Measurements from ENCODE around the gene SOWAHD.
"Not testable (repeated sequence)": the region's sequence is repeated elsewhere in the genome, so short reads cannot be mapped to it uniquely, and the experiment has no call there.

SOWAHD gene

DNA sequence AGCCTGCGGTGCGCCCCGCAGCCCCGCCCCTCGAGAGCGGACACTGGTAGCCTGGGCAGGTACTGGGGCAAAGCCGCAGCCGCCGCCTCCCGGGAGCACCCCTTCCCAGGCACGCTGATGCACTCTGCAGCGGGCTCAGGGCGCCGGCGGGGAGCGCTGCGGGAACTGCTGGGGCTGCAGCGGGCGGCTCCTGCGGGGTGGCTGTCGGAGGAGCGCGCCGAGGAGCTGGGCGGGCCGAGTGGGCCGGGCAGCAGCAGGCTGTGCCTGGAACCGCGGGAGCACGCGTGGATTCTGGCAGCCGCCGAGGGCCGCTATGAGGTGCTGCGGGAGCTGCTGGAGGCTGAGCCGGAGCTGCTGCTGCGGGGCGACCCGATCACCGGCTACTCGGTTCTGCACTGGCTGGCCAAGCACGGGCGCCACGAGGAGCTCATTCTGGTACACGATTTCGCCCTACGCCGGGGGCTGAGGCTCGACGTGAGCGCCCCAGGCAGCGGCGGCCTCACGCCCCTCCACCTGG is 401 bp downstream of the SOWAHD start:
- DNase-seq (ENCODE audit: low read depth in 3 of 3): no peak

DNA sequence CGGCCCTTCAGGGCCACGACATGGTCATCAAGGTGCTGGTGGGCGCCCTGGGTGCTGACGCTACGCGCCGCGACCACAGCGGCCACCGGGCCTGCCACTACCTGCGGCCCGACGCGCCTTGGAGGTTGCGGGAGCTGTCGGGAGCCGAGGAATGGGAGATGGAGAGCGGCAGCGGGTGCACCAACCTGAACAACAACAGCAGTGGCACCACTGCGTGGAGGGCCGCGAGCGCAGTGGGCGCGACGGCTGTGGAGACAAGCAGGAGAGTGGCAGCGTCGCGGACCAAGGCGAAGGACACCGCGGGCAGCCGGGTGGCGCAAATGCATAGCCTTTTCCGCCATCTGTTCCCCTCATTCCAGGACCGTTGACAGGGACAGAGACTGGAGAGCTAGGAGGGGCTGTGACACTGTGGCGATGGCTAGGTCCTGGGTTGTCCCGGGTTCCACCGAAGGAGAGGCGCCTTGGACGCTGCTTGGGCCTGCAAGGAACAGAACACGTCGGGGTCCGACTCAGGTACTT is 919 bp downstream of the SOWAHD start:
- DNase-seq (ENCODE audit: low read depth in 3 of 3): no peak

DNA sequence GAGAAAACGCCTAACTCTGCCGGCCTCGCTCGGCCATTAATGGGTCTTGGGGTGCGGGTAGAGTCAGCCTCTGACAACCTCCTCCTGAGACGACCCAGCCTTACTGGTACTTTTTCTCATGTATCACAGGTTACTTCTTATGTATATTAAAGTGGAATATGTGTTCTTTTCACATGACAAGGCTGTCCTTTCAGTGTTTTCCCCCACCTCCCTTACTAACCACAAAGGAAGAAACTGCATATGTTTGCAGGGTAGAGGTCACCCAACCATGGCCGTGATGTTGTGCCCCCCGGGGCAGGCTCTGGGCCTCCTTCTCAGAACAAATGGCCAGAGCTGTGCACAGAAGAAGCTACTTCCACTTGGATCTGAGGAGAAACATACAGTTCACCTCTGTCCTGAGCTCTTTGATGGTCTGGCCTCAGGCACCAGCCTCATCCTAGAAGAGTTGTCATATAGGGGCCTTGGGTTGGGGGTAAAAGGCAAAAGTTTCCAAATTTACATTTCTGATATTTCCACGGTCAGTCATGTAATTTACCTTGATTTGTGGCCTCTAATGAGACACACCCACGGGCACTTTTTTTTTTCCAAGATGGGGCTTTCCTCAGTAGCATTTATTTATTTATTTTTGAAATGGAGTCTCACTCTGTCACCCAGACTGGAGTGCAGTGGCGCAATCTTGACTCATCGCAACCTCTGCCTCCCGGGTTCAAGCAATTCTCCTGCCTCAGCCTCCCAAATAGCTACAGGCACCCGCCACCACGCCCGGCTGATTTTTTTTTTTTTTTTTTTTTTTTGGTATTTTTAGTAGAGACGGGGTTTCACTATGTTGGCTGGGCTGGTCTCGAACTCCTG is 1.9 kb downstream of the SOWAHD start:
- DNase-seq (ENCODE audit: low read depth in 3 of 3): no peak

DNA sequence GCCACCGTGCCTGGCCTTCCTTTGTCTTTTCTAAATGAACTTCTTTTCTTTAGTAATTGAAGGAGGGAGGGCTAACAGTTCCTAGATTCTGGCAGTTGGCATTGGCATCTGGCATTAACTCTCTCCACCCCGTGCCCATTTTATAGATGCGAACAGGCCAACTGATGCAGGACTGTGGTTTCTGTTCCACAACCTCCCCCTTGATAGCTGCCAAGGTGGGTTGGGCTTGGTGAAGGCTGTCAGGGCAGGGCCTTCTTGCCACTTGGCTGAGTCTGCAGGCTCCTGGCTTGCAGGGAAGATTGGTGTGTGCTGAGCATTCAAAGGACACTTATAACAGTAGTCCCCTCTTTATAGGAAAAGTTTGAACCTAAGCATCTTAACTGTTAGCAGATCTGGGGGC is 4.3 kb downstream of the SOWAHD start:
- DNase-seq (ENCODE audit: low read depth in 3 of 3): no peak

DNA sequence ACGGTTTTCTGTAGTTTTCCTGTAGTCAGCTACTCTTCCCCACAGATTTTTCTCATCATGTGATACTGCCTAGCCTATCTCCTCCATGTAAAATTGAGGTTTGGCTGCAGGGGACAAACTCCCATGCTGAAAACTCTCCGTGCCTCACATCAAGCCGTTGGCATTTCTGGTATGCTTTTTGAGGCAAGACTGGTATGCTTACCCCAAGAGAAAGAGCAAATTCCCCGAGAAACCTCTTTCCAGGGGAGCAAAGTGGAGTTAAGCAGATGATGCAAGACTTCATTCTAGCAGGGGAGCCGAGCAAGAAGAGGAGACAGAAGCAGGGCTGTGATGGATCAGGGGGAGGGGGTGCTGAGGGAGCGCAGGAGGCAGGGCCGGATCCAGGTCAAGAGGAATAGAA is 4.8 kb downstream of the SOWAHD start:
- DNase-seq (ENCODE audit: low read depth in 3 of 3): no peak

DNA sequence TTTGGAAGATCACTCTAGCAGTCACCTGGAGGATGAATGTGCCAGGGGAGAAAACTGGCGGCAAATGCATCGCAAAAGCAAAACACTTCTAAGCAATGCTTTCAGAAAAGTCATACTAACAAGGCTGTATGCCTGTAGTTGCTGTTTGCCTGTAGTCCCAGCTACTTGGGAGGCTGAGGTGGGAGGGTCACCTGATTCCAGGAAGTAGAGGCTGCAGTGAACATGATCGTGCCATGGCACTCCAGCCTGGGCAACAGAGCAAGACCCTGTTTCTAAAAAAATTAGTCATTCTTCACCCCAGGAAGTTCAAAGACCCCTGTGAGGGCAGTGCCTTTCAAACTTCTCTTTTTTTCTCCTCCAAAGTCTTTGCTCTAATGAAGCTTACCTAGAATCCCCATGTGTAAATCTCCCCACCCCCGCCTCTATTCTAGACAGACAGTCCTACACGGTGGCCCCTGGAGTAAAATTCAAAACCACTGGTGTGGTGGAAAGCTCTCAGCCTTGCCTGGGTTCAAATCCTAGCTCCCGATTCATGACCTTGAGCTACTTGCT is 5.5 kb downstream of the SOWAHD start:
- no peak for DNase-seq (ENCODE audit: low read depth in 3 of 3)

DNA sequence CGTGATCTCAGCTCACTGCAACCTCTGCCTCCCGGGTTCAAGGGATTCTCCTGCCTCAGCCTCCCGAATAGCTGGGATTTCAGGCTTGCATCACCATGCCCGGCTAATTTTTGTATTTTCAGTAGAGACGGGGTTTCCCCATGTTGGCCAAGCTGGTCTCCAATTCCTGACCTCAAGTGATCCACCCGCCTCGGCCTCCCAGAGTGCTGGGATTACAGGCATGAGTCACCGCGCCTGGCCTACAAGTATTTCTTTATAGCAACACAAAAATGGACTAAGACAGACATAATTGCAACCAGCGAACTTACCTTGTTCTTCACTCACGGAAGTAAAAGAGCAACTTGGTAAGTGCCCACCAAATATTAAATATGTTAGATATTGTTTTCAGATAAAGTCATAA is 10.0 kb downstream of the SOWAHD start:
- DNase-seq (ENCODE audit: low read depth in 3 of 3): not testable (repeated sequence)

DNA sequence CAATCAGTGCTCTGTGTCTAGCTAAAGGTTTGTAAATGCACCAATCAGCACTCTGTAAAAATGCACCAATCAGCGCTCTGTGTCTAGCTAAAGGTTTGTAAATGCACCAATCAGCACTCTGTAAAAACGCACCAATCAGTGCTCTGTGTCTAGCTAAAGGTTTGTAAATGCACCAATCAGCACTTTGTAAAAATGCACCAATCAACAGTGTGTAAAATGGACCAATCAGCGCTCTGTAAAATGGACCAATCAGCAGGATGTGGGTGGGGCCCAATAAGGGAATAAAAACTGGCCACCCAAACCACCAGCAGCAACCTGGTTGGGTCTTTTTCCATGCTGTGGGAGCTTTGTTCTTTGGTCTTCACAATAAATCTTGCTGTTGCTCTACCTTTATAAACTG is 11.0 kb downstream of the SOWAHD start:
- not testable (repeated sequence) for DNase-seq (ENCODE audit: low read depth in 3 of 3)

DNA sequence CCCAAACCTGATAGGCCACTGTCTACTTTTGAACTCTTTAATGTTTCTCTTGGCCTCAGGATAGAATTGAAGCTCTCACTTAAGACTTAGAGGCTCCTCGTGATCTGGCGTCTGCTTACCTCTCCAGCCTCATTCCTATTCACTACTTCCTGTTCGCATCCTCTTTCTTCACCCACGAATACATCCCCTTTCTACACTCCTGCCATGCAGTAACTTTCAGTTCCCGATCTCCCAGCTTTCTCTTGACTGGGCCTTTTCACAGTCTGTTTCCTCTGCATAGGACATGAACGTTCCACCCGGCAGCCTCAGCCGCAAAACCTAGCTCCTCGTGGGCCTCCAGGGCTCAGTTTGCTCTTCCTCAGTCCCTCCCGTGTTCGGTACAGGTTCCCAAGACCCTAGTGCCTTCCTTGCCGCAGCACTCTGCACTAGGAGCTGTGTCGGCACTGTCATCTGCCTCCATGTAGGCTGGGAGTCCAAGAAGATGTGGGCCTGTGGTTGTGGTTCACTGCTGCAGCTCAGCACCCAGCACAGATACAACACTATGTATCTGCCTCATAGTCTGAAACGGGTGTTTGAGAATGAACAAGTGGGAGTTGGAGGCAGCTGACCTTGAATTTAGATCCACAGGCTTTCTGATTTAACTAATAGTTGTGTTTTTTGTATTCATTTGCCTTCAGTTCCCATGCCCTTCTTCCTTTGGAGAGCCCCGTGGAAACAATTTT is 17.3 kb downstream of the SOWAHD start:
- no peak for DNase-seq (ENCODE audit: low read depth in 3 of 3)

DNA sequence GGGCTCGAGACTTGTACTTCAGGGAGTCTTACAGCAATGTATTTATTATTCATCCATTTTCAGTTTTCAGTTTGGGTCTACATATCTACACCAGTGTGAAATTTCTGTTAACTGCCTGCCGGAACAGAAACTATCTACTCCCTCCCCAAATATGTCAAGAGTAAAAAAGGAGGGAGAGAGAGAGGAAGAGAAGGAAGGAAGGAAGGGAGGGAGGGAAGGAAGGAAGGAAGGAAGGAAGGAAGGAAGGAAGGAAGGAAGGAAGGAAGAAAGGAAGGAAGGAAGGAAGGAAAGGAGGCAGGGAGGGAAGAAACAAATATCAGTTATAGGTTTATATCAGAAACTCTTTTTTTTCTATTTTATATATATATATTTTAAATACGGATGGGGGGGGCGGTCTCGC is 20.4 kb downstream of the SOWAHD start:
- DNase-seq (ENCODE audit: low read depth in 3 of 3): no peak

DNA sequence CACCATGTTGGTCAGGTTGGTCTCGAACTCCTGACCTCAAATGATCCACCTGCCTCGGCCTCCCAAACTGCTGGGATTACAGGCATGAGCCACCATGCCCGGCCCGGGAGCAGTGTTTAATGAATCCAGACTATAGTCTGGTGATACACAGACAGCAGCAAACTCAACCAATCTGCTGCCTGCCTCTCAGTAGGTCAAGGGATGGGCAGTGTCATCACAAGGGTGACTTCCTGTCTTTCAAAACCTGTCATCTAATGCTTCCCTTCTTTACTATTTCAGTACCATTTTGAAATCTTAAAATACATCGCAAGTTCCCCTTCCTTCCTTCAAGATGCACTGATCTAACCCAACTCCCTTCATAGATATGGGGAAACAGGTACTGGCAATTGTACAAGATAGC is 24.6 kb downstream of the SOWAHD start:
- no peak for DNase-seq (ENCODE audit: low read depth in 3 of 3)

DNA sequence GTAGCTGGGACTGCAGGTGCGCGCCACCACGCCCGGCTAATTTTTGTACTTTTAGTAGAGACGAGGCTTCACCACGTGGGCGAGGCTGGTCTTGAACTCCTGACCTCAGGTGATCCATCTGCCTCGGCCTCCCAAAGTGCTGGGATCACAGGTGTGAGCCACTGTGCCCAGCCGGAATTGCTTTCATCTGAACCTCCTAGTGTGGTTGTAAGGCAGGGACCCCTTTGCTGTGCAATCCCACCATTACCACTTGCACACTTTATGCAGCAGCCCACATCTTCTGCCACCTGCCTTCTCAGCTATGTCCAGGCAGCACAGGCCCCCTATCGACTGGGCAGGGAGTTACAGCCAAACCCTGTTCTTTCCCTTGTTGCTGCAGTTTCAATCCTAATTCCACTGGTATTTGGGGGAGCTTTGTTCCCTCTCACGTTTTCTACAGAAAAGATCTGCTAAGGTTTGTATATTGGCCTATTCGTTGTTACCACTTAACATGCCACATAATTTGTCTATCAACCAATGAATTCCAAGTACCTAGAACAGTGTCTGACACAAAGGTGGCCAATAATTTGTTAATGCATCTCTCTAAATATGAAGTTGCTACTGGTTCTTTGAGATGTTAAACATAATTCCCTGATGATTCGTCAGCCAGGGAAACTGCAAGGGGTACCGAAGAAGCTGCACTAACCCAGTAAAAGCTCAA is 26.5 kb downstream of the SOWAHD start:
- DNase-seq (ENCODE audit: low read depth in 3 of 3): peak in 1 of 3 donors; percentile 38

DNA sequence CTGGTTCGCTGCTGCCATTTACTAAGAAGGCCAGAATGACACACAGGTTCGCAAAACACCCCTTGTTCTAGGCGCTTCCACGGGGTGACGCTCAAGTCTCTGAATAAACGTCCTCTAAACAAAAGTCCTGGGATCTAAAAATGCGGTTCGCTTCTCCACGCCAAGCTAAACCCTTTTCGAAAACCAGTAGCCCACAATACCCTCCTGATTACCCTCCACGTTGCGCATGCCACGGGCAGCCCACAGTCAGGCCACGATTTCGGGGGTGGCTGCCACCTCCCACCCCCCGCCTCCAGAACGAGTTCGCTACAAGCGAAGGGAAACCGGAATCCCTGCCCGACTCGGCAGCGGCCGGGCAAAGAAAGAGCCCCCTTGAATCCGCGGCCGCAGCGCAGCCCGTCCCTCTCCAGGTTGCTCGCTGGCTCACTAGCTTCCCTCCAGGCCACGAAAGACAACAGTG is 32.6 kb downstream of the SOWAHD start:
- DNase-seq (ENCODE audit: low read depth in 3 of 3): peak in 1 of 3 donors; percentile 30

DNA sequence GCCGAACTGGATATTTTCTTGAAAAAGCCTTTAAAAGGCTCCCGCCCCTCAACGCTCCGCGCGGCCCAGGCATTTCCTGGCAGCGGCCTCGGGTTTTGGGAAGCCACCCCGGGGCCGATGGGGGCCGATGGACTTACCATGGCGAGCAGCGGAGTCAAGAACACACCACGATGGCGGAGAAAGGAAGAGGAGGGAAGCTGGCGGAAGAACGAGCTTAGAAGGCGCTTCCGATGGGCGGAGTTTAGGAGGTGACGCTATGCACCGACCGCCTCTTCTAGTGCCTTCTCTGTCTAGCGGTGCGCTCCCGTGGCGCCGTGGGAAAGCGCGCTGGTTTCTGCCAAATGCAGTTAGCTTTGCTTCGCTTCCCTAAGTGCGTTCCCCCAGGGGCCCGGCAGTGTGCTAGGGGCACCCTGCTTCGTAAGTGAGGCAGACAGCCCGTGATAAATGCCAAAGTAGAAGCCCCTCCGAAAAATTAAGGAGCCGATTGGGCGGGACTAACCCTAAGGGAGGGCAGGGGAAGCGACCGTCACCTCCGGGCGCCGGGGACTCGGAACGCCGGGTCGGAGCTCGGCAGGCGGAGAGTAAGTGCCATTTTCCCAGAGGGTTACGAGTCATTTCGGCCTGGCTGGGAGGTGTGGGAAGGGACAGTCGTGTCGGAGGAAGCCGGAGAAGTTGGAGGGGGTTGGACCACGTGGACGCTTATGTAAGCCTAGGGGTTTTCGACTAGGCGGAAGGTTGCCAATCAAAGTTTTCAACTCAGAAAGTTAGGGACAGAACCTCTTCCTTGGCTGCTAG is 33.2 kb downstream of the SOWAHD start, which contains the start of gene RPL39:
TSS of gene RPL39 (minus strand) at position 194 of the 795 bp plus-strand sequence. CDS start at position 140, 54 bp downstream.
- peak; percentile 52 to 67 (median 62) for DNase-seq (ENCODE audit: low read depth in 3 of 3)

DNA sequence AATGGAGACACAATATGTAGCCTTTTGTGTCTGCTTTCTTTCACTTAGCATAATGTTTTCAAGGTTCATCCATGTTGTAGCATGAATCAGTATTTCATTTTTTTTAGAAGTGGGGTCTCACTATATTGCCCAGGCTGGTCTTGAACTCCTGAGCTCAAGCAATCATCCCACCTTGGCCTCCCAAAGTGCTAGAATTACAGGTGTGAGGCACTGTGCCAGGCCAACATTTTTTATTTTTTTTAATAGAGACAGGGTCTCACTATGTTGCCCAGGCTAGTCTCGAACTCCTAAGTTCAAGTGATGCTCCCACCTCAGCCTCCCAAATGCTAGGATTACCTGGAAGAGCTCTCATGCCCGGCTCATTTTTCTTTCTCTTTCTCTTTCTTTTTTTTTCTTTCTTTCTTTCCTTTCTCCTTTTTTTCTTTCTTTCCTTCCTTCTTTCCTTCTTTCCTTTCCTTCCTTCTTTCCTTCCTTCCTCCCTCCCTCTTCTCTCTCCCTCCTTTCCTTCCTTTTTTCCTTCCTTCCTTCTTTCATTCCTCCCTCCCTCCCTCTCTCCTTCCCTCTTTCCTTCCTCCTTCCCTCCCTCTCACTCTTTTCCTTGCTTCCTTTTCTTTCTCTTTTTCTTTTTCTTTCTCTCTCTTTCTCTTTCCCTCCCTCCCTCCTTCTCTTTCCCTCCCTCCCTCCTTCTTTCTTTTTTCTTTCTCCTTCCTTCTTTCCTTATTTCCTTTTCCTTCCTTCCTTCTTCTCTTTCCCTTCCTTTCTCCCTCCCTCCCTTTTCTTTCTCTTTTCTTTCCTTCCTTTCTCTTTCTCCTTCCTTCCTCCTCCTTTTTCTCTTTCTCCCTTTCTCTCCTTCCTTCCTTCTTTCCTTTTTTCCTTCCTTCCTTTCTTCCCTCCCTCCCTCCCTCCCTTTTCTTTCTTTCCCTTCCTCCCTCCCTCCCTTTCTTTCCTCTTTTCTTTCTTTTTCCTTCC is 43.1 kb downstream of the SOWAHD start:
- DNase-seq (ENCODE audit: low read depth in 3 of 3): no peak

DNA sequence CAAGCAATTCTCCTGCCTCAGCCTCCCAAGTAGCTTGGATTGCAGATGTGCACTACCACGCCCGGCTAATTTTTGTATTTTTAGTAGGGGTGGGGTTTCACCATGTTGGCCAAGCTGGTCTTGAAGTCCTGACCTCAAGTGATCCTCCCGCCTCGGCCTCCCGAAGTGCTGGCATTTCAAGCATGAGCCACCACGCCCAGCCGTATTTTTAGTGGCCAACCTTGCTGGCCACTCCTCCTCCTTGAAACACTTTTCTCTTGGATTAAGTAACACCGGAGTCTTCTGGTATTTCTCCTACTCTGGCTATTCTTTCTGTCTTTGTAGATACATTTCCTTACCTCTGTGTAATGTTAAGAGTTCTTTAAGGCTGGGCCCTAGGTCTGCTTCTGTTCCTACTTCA is 44.2 kb downstream of the SOWAHD start:
- DNase-seq (ENCODE audit: low read depth in 3 of 3): no peak

DNA sequence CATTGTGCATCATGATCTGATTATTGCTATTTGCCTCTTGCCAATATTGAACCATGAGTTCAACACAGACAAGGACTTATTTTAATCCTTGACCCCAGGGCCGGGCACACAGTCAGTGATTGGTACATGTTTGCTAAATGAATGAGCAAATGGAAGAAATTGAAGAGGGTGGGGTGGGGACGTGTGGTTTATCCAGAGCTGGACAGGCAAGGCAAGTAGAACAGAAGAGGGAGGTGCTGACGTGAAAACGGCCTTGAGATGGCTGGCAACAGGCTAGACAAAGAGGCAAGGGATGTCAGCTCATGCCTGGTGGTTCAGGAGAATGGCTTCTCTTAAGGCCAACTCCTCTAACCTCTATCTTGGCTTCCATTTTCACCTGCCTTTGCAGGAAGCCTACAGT is 50.1 kb downstream of the SOWAHD start:
- not testable (repeated sequence) for DNase-seq (ENCODE audit: low read depth in 3 of 3)

DNA sequence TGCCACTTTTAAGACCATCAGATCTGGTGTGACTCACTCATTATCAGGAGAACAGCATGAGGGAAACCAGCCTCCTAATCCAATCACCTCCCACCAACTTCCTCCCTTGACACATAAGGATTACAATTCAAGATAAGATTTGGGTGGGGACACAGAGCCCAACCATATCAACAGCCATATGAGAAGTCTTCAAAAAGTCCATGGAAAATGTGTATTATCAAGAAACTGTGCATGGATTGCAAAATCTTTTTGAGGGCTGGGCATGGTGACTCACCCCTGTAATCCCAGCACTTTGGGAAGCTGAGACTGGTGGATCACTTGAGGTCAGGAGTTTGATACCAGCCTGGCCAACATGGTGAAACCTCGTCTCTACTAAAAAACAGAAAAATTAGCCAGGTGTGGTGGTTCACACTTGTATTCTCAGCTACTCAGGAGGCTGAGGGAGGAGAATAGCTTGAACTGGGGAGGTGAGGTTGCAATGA is 50.8 kb downstream of the SOWAHD start:
- DNase-seq (ENCODE audit: low read depth in 3 of 3): no peak
